Heart left ventricle (tissue), 16 donors: Measurements from ENCODE around the gene ABCC8. TPM values are rescaled to one million over a fixed set of nuclear protein-coding genes. Genes with fewer than 3 reads are reported as not detected.

Experiments
- ATAC-seq, 4 donors: fragments of 200-7000 bp; cut with Tn5 transposase; one replicate each; pipeline ENCODE4 v1.9.1; 2020 to 2022; ENCODE audit warnings: moderate library complexity in 4 of 4, mild to moderate bottlenecking in 3 of 4, moderate number of reproducible peaks in 1 of 4
- DNase-seq, 5 donors: peaks; one replicate each; pipeline ENCODE4 v3.0.0-alpha.2; 2020
- H3K27ac ChIP-seq, 12 donors: fragments of 200-600 bp; sonication (generic) in 4 of 12; one replicate each; pipeline versions ENCODE4 v1.5.0 to v1.8.0; 2016 to 2022; ENCODE audit warnings: mild to moderate bottlenecking in 2 of 12
- H3K27me3 ChIP-seq, 9 donors: fragments of 200-600 bp; sonication (generic) in 2 of 9; one replicate each; pipeline versions ENCODE4 v1.5.1 to v1.8.0; 2016 to 2022; ENCODE audit warnings: mild to moderate bottlenecking in 3 of 9
- H3K36me3 ChIP-seq, 9 donors: fragments of 200-600 bp; sonication (generic) in 2 of 9; one replicate each; pipeline versions ENCODE4 v1.5.0 to v1.8.0; 2018 to 2022; ENCODE audit warnings: mild to moderate bottlenecking in 2 of 9
- H3K4me1 ChIP-seq, 12 donors: fragments of 200-600 bp; sonication (generic) in 4 of 12; one replicate each; pipeline versions ENCODE4 v1.5.0 to v1.8.0; 2016 to 2022; ENCODE audit warnings: mild to moderate bottlenecking in 3 of 12
- H3K4me3 ChIP-seq, 12 donors: fragments of 200-600 bp; sonication (generic) in 4 of 12; one replicate each; pipeline versions ENCODE4 v1.5.0 to v1.8.0; 2017 to 2022; ENCODE audit warnings: mild to moderate bottlenecking in 9 of 12, moderate library complexity in 4 of 12
- H3K9me3 ChIP-seq, 12 donors: fragments of 200-600 bp; sonication (generic) in 4 of 12; one replicate each; pipeline versions ENCODE4 v1.5.0 to v1.8.0; 2016 to 2022; ENCODE audit warnings: mild to moderate bottlenecking in 1 of 12
- CTCF ChIP-seq, 12 donors: fragments of 200-600 bp; sonication (generic) in 4 of 12; IDR thresholded peaks; one replicate each; pipeline versions ENCODE4 v1.5.0 to v1.8.0; 2018 to 2022; ENCODE audit warnings: antibody characterized with exemption in 12 of 12, mild to moderate bottlenecking in 5 of 12
- POLR2A ChIP-seq, 2 donors: fragments of 450-650 bp; IDR thresholded peaks; one replicate each; pipeline ENCODE4 v1.6.1; 2017; ENCODE audit warnings: antibody characterized with exemption in 2 of 2, mild to moderate bottlenecking in 2 of 2, moderate library complexity in 2 of 2
- WGBS, 4 donors: extraction: QIAGEN DNeasy Blood & Tissue Kit in 2 of 4; methylation state at CpG; one replicate each; pipeline versions ENCODE4 v1.1.5 to v1.1.7; 2013 to 2018; 5-methylcytosine and 5-hydroxymethylcytosine counted together
- intact Hi-C, 10 donors: fragments of 100-400 bp; cut with DNase I; formaldehyde crosslinking; loops; one replicate each; pipeline versions ENCODE4 v1.11.1 to v1.14.2; 2022
- polyA plus RNA-seq, 2 donors: library from polyadenylated mRNA; stranded (reverse); fragments of 200-250 nt; gene quantifications; one replicate each; pipeline ENCODE4 v1.2.3, GENCODE V29; 2013
- total RNA-seq, 9 donors: library from RNA; depleted of rRNA in 2 of 9; stranded (reverse); fragments of >200 nt in 2 of 9; fragmentation: NEBNext Ultra II Directional in 3 of 9; extraction: Animal tissue kit (Norgen Biotek cat#: 25700) in 3 of 9; gene quantifications; one replicate each; pipeline versions ENCODE4 v1.1.0 to v1.2.4, GENCODE V29; 2016 to 2023
- donor health status: ischemic (EF 13 %, LVEDD 7.1; RV severe dilation, severe dysfunction).
- donor health status: healthy with polysubstance abuse.
- donor health status: DM: no; HTN: yes; CAD: no.
- donor health status: DM: no; HTN: no; CAD: no.
- donor health status: ischemic (EF 25% LVEDD 6.9; RV normal size, moderate dysfunction).
- donor health status: ischemic (EF 25% LVEDD 5.7; RV mildly dilated, moderate dysfunction).
- donor health status: healthy.
- donor health status: DM: yes; HTN: yes; CAD: no.
- donor health status: ischemic (EF 35%, LVEDD 5.7; RV mildly dilated, moderate dysfunction).
- donor health status: nonischemic (EF 11% LVEDD 7.7; RV severe dilation, severe dysfunction).
- donor health status: DM: yes; HTN: yes; CAD: no.
- donor health status: PGD.
- donor health status: ischemic (EF 29% LVEDD 5.4; RV normal size, mild dysfunction).
- donor health status: nonischemic (EF 23%, LVEDD 6.1; RV moderate dilation, normal function).

Gene ABCC8
- total and polyA plus RNA-seq, 11 donors: 0.69 to 9.6 (median 3.6) TPM

- Histone ChIP-seq H3K27me3 (no peaks in the 10 kb centered on the region), H3K27ac (no peak overlapping the region), H3K36me3 (no peaks in the 10 kb centered on the region), H3K4me3 (no peak overlapping the region), H3K4me1 (no peaks in the 10 kb centered on the region), H3K9me3 (no peaks in the 10 kb centered on the region)
- intact Hi-C loops: loop anchor here in 2 of 10 donors (10.0 kb wide), 1 partner anchor 288 kb away; no protein-coding TSS in a partner anchor
- 84 to 92% (median 88%) methylated on average over 8 to 17 of the region's 17 CpGs for WGBS, 4 donors
- no peak for TF ChIP-seq CTCF (IDR thresholded peaks at IDR 0.05)
- no peak for TF ChIP-seq POLR2A (IDR thresholded peaks at IDR 0.05)
- DNase-seq: no peak
- ATAC-seq: no peak
These were observed 46.0 kb upstream of the ABCC8 start for GRCh38 chr11:17522655-17523054.

DNA sequence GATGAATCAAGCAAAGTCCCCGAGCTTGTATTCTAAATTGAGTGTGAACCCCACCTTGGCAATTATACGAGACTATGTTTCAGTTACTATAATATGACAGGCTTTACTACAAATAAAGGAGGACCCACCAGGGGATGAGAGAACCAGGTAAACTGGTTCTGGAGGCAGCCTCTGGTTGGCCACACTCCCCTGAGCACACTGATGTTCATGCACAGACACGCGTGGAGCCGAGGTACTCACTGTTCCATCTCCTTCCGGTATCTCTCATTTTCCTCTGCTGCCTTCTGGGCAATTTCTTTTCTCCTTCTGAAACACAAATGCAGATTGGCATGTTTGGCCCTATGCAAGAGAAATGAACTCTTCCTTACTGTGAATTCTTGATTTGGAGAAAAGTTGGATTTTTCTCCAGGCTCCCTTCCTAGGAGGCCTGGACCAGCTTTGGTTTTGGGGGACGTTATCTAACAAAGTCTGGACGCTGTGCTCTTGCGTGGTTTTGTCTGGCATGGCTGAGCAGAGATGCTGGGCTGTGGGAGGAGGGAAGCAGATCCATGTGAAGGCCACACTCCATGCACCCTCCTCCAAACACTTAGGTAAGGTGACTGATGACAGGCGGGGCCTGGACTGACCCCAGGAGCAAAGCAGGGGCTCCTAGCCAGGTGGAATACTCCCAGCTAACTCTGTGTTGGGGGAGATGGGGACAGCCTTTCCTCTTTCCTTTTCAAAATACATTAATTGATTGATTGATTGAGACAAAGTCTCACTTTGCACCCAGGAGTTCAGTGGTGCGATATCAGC is 44.7 kb upstream of the ABCC8 start:
- TF ChIP-seq CTCF (IDR thresholded peaks at IDR 0.05): no peak
- TF ChIP-seq POLR2A (IDR thresholded peaks at IDR 0.05): no peak
- H3K36me3 ChIP-seq: no peaks in the 10 kb centered on the region
- no peaks in the 10 kb centered on the region for H3K9me3 ChIP-seq
- no peak for ATAC-seq
- no peak overlapping the region for H3K4me3 ChIP-seq
- H3K27me3 ChIP-seq: no peaks in the 10 kb centered on the region
- no peak overlapping the region for H3K27ac ChIP-seq
- no peak for DNase-seq
- 92 to 96% (median 93%) methylated on average over 11 of the region's 11 CpGs for WGBS, 4 donors
- no peaks in the 10 kb centered on the region for H3K4me1 ChIP-seq
- intact Hi-C loops: loop anchor here in 2 of 10 donors (10.0 kb wide), 1 partner anchor 287 kb away; no protein-coding TSS in a partner anchor

GRCh38 chr11:17519061-17519885 is 42.6 kb upstream of the ABCC8 start:
- ATAC-seq: no peak
- 75 to 86% (median 81%) methylated on average over 7 of the region's 7 CpGs for WGBS, 4 donors
- intact Hi-C loops: no loop called here

More at GRCh38 chr11:17519061-17519885, 42.6 kb upstream of the ABCC8 start:
- Histone ChIP-seq H3K27ac (no peak overlapping the region), H3K4me1 (no peaks in the 10 kb centered on the region), H3K27me3 (no peaks in the 10 kb centered on the region), H3K9me3 (no peaks in the 10 kb centered on the region), H3K36me3 (no peaks in the 10 kb centered on the region), H3K4me3 (no peak overlapping the region)
- DNase-seq: no peak
- TF ChIP-seq POLR2A (IDR thresholded peaks at IDR 0.05) (no peak), CTCF (IDR thresholded peaks at IDR 0.05) (no peak)
